ENCODE results near the gene MUTYH.

MUTYH gene

DNA sequence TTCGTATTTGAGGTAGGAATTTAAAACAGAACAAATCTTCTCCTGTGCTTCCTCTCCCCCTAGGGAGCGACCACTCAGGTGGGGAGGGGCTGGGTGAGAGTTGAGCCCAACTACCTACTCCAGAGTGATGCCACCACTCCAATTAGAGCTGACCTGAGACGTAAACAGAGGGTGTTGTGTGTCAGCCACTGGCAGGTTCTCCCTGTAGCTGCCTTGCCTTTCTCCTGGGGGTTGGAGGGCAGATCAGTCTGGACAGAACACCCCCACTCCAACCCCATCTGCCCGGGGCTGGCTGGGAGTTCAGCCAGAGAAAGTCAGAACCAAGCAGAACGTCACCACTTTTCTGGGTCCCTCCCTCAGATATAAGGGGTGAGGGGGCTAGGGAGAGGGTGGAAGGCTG lies 11.6 kb downstream of the MUTYH start:
- 87% methylated on average over 2 of the region's 5 CpGs for WGBS
- Histone ChIP-seq H3K36me3 (ENCODE audit: control insufficient read depth in 1 of 2, insufficient read depth in 2 of 2, low read depth in 1 of 2, low read length in 2 of 2) (peaks cover 34 to 53% of the 10 kb centered on the region in 2 experiments), H3K9me3 (ENCODE audit: control insufficient read depth, low read length) (no peaks in the 10 kb centered on the region), H2BK12ac (ENCODE audit: low read length in 2 of 2) (no peak overlapping the region), H3K79me1 (replicated peaks; ENCODE audit: low read length, poor library complexity, severe bottlenecking) (peaks cover 2% of the 10 kb centered on the region), H3K9ac (ENCODE audit: low read length) (no peak overlapping the region), H2BK120ac (ENCODE audit: low read depth, low read length) (no peak overlapping the region), H2AK5ac (ENCODE audit: low read length, severe bottlenecking) (no peak overlapping the region), H3K4me2 (ENCODE audit: low read length, poor library complexity, severe bottlenecking) (no peak overlapping the region), H3K4me3 (ENCODE audit: insufficient read depth in 1 of 2, low read depth in 1 of 2, low read length in 2 of 2) (no peak overlapping the region), H3K23ac (ENCODE audit: low read length in 2 of 2) (no peak overlapping the region), H4K91ac (ENCODE audit: low read length) (no peak overlapping the region), H3K27me3 (ENCODE audit: control insufficient read depth in 1 of 2, insufficient read depth in 1 of 2, low read length in 2 of 2) (peaks cover 0 to 5% of the 10 kb centered on the region in 2 experiments), H2AFZ (ENCODE audit: low read depth, low read length) (no peak overlapping the region), H3K27ac (ENCODE audit: low read length, poor library complexity, severe bottlenecking) (no peak overlapping the region), H3K4ac (ENCODE audit: low read depth in 1 of 2, low read length in 2 of 2) (no peak overlapping the region), H3K4me1 (ENCODE audit: control insufficient read depth, insufficient read depth, low read depth, low read length) (peaks cover 5% of the 10 kb centered on the region), H3K14ac (ENCODE audit: low read length in 2 of 2) (no peak overlapping the region), H4K8ac (ENCODE audit: low read length) (no peak overlapping the region), H2BK5ac (ENCODE audit: low read depth, low read length, poor library complexity, severe bottlenecking) (no peak overlapping the region), H2BK15ac (ENCODE audit: low read depth, poor library complexity, severe bottlenecking) (no peak overlapping the region), H3K18ac (ENCODE audit: low read depth in 1 of 2, low read length in 2 of 2) (no peak overlapping the region)
- no peak for DNase-seq

GRCh38 chr1:45327644-45328515 lies 12.4 kb downstream of the MUTYH start:
- Histone ChIP-seq H2BK120ac (ENCODE audit: low read depth, low read length) (no peak overlapping the region), H4K8ac (ENCODE audit: low read length) (no peak overlapping the region), H3K79me1 (replicated peaks; ENCODE audit: low read length, poor library complexity, severe bottlenecking) (peaks cover 2% of the 10 kb centered on the region), H3K23ac (ENCODE audit: low read length in 2 of 2) (no peak overlapping the region), H3K4me3 (ENCODE audit: insufficient read depth in 1 of 2, low read depth in 1 of 2, low read length in 2 of 2) (peak overlapping the region in 1 of 2 experiments; percentile 84), H2BK12ac (ENCODE audit: low read length in 2 of 2) (no peak overlapping the region), H2AFZ (ENCODE audit: low read depth, low read length) (no peak overlapping the region), H3K9ac (ENCODE audit: low read length) (no peak overlapping the region), H3K4me2 (ENCODE audit: low read length, poor library complexity, severe bottlenecking) (no peak overlapping the region), H3K14ac (ENCODE audit: low read length in 2 of 2) (no peak overlapping the region), H3K27me3 (ENCODE audit: control insufficient read depth in 1 of 2, insufficient read depth in 1 of 2, low read length in 2 of 2) (peaks cover 0 to 5% of the 10 kb centered on the region in 2 experiments), H2BK15ac (ENCODE audit: low read depth, poor library complexity, severe bottlenecking) (no peak overlapping the region), H2AK5ac (ENCODE audit: low read length, severe bottlenecking) (no peak overlapping the region), H3K4ac (ENCODE audit: low read depth in 1 of 2, low read length in 2 of 2) (no peak overlapping the region), H3K27ac (ENCODE audit: low read length, poor library complexity, severe bottlenecking) (no peak overlapping the region), H4K91ac (ENCODE audit: low read length) (no peak overlapping the region), H3K18ac (ENCODE audit: low read depth in 1 of 2, low read length in 2 of 2) (no peak overlapping the region), H3K36me3 (ENCODE audit: control insufficient read depth in 1 of 2, insufficient read depth in 2 of 2, low read depth in 1 of 2, low read length in 2 of 2) (peaks cover 26 to 46% of the 10 kb centered on the region in 2 experiments), H3K4me1 (ENCODE audit: control insufficient read depth, insufficient read depth, low read depth, low read length) (peaks cover 5% of the 10 kb centered on the region), H2BK5ac (ENCODE audit: low read depth, low read length, poor library complexity, severe bottlenecking) (no peak overlapping the region), H3K9me3 (ENCODE audit: control insufficient read depth, low read length) (no peaks in the 10 kb centered on the region)
- 76% methylated on average over 18 of the region's 19 CpGs for WGBS
- no peak for DNase-seq

- no peak within 1 kb of the TSS for H2BK120ac ChIP-seq (ENCODE audit: low read depth, low read length)
- no peak within 1 kb of the TSS for H3K27ac ChIP-seq (ENCODE audit: low read length, poor library complexity, severe bottlenecking)
- H3K36me3 ChIP-seq (ENCODE audit: control insufficient read depth in 1 of 2, insufficient read depth in 2 of 2, low read depth in 1 of 2, low read length in 2 of 2): peaks cover 17 to 37% of the 10 kb centered on the region in 2 experiments
- H3K9ac ChIP-seq (ENCODE audit: low read length): peak within 1 kb of the TSS; percentile 52
- H2AFZ ChIP-seq (ENCODE audit: low read depth, low read length): peak within 1 kb of the TSS; percentile 2
- peak within 1 kb of the TSS in 1 of 2 experiments; percentile 84 for H3K4me3 ChIP-seq (ENCODE audit: insufficient read depth in 1 of 2, low read depth in 1 of 2, low read length in 2 of 2)
- no peak within 1 kb of the TSS for H3K4me2 ChIP-seq (ENCODE audit: low read length, poor library complexity, severe bottlenecking)
- no peaks in the 10 kb centered on the region for H3K9me3 ChIP-seq (ENCODE audit: control insufficient read depth, low read length)
- H2BK15ac ChIP-seq (ENCODE audit: low read depth, poor library complexity, severe bottlenecking): peak within 1 kb of the TSS; percentile 77
- H3K4ac ChIP-seq (ENCODE audit: low read depth in 1 of 2, low read length in 2 of 2): peak within 1 kb of the TSS; percentile 42 to 71
- H3K4me1 ChIP-seq (ENCODE audit: control insufficient read depth, insufficient read depth, low read depth, low read length): peaks cover 5% of the 10 kb centered on the region
- WGBS: 49% methylated on average over 96 of the region's 96 CpGs
- no peak within 1 kb of the TSS for H2AK5ac ChIP-seq (ENCODE audit: low read length, severe bottlenecking)
- peak within 1 kb of the TSS; percentile 92 for H4K91ac ChIP-seq (ENCODE audit: low read length)
- peaks cover 0 to 5% of the 10 kb centered on the region in 2 experiments for H3K27me3 ChIP-seq (ENCODE audit: control insufficient read depth in 1 of 2, insufficient read depth in 1 of 2, low read length in 2 of 2)
- H2BK5ac ChIP-seq (ENCODE audit: low read depth, low read length, poor library complexity, severe bottlenecking): no peak within 1 kb of the TSS
- no peaks in the 10 kb centered on the region for H3K79me1 ChIP-seq (replicated peaks; ENCODE audit: low read length, poor library complexity, severe bottlenecking)
- peak within 1 kb of the TSS in 1 of 2 experiments; percentile 74 for H3K23ac ChIP-seq (ENCODE audit: low read length in 2 of 2)
- H4K8ac ChIP-seq (ENCODE audit: low read length): peak within 1 kb of the TSS; percentile 90
- peak within 1 kb of the TSS in 1 of 2 experiments; percentile 31 for H3K14ac ChIP-seq (ENCODE audit: low read length in 2 of 2)
- H2BK12ac ChIP-seq (ENCODE audit: low read length in 2 of 2): peak within 1 kb of the TSS in 1 of 2 experiments; percentile 81
- DNase-seq: peak; percentile 42
- H3K18ac ChIP-seq (ENCODE audit: low read depth in 1 of 2, low read length in 2 of 2): peak within 1 kb of the TSS; percentile 27 to 70
Observed at GRCh38 chr1:45326627-45327623, 13.3 kb downstream of the MUTYH start, which contains the start of gene HPDL. Gene HPDL, plus strand, starts transcription at chr1:45326895. Its CDS starts 254 bp downstream, at chr1:45327149.

Data from mesenchymal stem cell (in vitro differentiated cells and primary cell).